GM19452 (cell line): Measurements from ENCODE around the gene DEPDC5.

ENCODE experiments used
- ATAC-seq: cut with Tn5 transposase; IDR thresholded peaks from one replicate; pipeline ENCODE4 v1.9.1; 2021; ENCODE audit not compliant: unreplicated experiment

Gene DEPDC5

DNA sequence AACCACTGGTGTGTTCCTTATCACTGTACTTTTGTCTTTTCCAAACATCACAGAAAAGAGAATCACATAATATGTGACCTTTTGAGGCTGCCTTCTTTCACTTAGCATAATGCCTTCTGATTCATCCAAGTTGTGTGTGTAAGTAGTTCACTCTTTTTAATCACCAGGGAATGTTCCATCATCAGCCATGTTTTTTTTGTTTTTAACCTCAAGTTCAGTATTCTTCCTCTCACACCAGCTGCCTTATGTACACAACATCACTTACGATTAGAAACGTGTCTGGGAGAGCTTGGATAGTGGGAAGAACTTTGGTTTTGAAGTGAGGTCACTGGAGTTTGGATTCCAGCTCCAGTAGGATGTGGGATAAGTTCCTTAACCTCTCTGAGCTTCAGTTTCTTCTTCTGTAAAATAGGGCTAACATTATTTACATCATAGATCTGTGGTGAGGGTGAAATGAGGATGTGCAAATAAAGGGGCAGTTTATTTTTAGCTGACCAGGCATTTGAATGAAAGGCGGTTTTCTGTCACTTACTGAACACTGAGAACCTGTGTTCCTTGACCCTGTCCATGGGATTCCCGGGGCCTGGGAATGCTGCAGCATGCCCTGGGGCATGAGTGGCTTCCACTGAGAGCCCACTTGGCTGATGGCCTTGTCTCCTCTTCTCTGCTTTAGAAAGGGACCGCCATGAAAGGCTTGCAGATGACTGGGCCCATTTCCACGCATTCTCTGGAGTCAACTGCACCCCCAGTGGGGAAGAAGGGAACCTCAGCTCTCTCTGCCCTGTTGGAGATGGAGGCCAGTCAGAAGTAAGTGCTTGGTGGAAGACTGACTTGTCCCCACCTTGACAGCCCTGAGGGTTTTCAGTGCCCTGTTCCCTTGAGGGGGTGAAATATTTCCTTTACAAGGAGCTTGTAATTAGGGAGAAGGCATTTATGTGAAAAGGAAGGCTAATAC, 92.6 kb downstream of the DEPDC5 start:
- no peak for ATAC-seq

DNA sequence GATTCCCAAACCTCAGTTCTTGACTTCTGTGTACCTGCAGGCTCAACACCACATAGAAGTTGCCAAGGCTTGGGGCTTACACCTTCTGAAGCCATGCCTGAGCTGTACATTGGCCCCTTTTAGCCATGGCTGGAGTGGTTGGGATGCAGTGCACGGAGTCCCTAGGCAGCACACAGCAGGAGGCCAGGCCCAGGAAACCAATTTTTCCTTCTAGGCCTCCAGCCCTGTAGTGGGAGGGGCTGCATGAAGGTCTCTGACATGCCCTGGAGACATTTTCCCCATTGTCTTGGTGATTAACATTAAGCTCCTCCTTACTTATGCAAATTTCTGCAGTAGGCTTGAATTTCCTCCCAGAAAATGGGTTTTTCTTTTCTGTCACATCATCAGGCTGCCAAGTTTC, 94.6 kb downstream of the DEPDC5 start:
- no peak for ATAC-seq

DNA sequence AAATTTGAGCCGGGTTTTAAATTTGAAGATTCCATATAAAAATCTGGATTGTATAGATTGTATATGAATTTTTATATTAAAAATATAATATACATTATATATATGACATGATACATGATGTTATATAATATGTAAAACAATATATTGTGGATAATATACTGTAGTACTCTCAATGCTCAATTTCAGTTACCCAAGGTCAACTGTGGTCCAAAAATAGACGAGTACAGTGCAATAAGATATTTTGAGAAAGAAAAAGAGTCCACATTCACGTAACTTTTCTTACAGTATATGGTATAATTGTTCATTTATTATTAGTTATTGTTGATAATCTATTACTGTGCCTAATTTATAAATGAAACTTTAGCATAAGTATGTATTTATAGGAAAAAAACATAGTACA, 96.3 kb downstream of the DEPDC5 start:
- no peak for ATAC-seq

DNA sequence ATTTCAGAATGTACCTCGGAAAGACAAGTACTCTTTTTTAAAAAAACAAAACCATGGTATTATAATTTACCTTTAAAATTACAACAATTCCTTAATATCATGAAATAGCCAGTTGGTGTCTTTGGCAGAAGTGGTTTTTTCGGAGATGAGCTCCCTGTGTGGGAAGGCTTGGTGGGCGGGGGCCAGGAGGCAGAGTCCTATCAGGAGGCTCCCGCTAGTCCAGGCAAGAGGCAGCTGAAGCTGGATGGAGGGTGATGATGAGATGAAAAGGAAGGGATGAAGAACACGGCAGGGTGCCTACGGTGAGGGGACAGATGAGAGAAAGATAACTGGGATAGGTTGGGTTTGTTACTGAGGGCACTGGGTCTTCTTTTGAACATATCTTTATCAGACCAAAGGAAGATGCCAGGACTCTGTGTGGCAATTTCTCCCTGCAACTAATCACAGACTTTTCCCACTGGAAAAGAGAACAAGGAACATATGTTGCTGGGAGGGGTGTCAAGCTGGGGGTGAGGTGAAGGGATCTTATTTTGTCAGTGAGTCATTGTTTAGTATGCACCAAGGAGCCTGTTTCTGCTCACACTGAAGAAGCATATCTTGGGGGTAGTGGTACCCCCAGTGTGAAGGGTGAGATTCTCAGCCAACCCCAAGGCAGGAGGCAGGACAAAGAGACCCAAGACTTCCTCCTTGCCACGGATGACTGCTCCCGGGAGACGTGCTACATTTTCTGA, 99.0 kb downstream of the DEPDC5 start:
- ATAC-seq, result no peak

DNA sequence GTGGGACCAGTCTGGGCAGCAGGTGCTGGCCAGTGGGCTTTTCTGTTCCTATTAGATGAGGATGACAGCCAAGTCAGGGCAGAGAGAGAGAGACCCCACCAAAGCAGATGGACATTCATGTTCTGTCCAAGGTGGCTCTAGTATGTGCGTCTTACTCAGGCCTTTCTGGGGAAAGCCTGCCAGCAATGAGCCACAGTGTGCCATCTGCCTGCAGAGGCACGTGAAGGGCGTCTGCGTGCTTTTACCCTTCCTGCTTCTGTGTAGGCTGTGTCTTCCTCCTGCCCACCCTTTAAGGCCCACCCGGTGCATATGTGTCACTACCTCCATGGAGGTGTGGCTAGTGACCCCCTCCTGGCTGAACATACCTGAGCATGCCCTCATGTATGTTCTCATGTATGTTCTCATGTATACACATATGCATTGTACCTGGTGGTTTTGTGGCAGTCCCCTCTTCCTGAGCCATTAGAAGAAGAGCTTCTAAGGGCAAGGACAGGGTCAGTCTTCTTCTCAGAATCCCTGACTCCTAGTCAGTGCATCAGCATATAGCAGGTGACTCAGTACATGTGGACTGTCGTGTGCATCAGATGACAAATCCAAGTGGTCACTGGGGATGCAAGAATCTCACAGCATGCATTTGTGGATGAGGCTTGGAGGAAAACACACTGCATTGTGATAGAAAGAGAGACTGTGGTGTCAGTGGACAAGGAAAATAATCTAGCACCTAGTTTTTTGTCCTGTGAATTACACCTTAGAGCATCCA, 100.1 kb downstream of the DEPDC5 start:
- no peak for ATAC-seq

DNA sequence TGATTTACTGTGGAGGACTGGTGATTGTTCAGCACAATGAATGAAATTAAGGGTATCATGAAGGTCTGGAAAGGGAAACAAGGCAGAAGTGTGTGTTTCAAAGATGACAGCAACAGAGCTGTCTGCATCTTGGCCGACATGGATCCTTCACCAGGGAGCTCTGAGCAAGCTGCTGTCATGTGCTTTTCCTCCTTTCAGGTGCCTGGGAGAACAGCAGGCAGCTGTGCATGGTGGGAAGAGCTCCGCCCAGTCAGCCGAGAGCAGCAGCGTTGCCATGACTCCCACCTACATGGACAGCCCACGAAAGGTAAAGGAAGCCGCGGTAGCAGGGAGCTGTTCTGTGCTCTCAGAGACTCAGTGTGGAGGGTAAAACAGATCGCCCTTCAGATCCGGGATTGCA, 103.4 kb downstream of the DEPDC5 start:
- ATAC-seq, result no peak

DNA sequence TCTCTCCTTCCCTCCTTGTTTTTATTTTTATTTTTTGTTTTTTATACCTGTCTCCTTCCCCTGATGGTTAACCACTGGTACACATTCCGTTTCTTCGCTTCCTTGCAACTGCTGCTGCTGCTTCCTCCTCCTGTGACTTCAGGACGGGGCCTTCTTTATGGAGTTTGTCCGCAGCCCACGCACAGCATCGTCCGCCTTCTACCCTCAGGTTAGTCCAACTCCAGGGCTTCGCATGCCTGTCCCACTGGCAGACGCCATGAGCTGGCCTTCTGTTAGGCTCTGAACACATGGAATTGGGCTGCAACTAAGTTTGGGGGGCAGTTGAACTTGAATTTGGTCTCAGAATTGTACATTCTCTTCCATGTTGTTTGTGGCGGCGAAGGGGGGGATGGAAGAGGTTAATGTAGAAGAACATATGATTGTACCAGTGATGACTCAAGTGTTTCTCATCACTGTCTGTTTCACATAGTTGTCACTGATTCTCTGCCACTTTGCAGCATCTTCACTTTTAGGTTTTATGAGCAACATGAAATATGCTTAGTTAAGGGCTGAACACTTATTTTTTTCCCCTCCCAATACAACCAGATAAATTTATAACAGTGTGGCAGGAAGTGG, 107.5 kb downstream of the DEPDC5 start:
- ATAC-seq, result no peak

DNA sequence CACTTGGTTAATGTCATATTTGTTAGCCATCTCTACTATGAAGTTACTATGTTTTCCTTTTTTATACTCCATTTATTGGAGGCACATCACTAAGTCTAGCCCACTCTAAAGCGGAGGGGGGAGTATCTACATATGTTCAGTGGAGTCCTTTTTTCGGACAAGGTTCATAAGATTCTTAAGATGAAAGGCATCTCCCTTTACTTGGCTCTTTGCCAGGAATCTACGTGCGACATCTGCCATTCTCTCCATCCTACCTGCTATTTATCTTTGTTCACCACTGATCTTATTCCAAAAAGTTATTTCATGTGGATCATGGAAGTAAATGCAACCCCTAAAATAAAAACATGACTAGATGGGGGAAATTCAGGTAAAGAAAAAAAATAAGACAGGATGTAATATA, 113.1 kb downstream of the DEPDC5 start:
- no peak for ATAC-seq

DNA sequence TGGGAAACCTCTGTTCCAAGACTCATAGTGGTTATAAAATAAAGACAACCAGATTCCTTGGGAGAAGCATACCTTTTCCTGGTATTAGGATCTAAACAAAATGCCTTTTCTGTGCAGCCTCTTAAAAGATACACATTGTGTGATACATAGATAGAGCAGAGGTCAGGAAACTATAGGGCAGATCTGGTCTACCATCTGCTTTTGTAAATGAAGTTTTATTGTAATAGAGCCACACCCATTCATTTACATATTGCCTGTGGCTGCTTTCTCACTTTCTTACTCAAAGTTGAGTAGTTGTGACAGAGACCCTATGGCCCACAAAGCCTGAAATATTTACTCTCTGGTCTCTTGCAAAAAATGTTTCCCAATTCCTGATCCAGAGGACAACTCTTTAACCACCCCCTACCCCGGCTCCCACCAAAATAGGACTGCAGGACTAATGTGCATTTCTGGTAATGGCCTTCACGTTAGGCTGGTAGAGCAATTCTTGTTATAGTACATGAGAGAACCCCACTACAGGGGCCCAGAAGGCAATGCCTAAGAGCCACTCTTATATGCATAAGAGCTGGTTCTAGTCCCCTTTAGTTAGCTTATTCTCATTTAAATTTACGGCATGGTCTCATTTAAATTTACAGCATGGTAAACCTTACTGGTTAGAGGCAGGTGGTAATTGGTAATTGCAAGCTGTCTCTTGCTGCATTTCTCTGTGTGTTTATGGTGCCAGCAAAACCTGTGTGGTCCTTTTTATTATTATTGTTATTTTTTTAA, 113.8 kb downstream of the DEPDC5 start:
- ATAC-seq, result no peak

DNA sequence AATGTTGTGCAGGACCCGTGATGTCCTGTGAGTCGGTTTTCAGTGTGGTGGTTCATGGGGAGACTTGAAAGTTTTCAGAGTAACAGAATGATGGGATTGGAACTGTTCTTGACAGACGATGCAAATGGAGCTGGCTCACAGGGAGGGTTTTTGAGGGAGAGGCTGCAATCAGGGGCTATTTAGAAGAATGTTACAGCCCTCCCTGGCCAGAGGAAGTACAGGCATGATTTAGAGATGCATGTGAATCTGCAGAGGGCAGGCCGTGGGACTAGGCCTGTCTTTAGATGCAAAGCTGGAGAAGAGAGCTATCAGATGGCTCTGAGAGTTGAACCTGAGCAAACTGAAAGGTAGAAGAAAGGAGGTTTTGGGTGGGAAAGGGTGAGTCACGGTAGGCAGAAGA, 115.9 kb downstream of the DEPDC5 start:
- ATAC-seq, result no peak

DNA sequence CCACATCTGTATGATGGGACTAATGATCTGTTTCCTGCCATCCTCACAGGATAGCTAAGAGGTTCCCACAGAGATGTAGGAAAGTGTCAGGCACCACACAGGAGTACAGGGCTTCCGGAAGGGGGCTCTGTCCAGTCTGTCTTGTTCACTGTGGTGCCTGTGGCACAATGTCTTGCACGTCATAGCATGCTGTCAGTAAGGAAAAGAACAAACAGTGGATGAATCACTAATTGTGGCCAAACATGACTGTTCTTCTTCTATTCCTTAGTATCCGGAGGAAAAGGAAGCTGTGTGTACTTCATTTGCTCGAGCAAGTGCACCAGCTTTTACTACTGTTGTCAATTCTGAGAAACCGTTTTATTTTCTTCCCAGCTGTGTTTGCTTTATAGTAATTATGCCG, 117.1 kb downstream of the DEPDC5 start:
- ATAC-seq, result no peak

DNA sequence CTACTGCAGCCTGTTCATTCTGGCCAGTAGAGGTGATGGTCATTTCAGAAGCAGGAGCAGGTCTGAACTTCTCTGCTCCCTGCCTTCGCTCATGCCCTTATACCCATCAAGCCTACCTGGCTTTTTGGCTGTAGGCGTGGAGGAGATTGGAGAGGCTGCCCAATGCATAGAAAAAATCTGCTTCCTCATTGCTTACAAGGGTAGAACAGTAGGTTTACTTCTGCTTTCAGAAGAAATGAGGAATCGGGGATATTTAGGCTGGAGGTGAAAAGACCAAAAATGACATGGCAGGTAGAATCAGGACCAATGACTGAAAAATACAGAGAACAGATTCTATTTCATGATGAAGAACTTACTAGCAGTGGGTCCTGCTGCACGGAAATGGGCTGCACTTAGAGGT, 117.7 kb downstream of the DEPDC5 start:
- ATAC-seq, result no peak

DNA sequence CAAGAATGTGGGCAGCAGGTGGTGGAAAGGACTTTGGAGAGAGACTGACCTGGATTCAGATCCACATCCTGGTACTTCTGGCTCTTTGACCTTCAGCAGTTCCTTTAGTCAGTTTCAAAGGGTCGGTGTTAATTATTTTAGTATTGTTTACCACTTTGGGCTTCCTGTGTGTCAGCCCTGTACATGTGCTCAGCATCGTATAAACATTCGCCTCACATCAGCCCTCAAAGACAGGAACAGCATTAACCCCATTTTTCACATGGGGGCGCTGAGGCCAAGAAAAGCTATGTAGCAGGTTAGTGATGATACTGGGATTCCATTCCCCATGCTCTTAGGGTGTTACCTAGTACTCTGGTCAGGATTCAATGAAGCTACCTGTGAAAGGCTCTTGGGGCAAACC, 118.4 kb downstream of the DEPDC5 start:
- ATAC-seq, result no peak

DNA sequence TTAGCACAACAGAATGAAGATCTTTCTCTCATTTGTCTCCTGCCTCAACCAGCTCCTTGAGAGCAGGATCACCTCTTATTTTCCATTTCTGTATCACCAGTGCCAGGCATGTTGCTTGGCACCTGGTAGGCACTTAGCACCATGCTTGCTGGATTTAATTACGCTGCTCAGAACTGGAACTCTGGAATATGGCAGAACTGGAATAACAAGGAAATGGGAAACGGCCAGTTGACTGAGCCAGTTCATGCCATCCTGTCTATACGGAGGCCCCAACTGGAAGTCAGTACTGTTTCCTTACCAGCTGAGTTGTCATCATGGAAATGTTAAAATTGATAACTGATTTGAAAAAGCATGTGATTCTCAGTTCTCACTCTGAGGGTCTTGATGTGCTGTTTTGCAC, 121.0 kb downstream of the DEPDC5 start:
- no peak for ATAC-seq

DNA sequence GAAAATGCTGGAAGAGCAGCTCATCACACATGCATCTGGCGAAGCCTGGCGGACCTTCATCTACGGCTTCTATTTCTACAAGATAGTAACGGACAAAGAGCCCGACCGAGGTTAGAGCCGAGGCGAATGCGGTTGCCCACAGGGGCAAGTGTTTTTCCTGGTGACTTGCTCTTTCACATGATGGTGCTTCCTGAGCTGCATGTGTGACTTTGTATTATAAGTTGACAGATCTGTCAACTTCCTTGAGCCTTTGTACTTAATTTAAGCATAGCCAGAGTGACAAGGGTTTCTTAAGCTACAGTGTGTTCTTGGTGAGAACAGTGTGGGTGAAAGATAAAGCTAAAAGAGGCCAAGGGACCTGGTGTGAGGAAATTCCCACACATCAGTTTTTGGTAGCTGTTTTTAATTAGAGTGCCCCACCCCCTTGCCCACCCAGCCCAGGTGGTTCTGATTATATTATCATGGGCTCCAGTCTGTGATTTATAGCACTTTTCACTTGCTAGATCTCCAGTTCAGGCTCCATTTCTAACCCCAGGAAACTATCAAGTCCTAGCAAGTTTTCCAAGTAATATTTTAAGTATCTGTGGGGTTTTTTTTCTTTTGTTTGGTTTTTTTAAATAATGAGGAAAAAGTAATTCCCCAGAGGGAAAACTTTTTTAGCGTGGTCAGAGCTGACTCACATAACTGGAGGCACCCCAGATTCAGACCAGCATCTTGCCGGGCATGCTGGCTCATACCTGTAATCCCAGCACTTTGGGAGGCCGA, 122.5 kb downstream of the DEPDC5 start:
- ATAC-seq, result no peak

DNA sequence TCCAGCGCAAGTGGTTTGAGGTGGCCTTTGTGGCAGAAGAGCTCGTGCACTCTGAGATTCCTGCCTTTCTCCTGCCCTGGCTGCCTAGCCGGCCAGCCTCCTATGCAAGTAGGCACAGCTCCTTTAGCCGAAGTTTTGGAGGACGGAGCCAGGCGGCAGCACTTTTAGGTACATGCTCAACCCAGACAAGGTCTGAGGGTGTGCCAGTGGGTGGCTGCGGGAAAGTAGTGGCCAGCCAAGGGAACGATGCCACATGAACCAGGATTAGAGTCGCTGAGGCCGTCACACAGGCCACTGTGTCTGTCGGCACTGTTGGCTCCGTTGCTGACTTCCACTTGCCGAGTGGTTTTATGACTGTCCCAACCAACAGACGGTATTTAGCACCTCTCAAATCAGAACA, 125.8 kb downstream of the DEPDC5 start:
- ATAC-seq, result no peak

DNA sequence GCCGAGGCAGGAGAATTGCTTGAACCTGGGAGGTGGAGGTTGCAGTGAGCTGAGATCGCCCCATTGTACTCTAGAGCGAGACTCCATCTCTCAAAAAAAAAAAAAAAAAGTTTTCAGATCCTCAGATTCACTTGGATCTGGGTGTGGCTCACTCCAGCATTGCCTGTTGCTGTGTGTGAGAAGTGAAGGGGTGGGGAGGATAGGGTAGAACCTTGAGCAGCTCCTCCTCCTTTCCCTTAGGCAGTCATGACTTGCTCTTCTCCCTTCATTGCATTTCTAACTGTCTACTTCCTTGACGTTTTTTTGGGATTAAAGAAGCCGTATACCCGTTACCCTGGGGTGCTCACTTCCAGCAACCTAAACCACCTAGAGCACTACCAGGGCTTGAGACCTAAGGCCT, 127.4 kb downstream of the DEPDC5 start:
- no peak for ATAC-seq

DNA sequence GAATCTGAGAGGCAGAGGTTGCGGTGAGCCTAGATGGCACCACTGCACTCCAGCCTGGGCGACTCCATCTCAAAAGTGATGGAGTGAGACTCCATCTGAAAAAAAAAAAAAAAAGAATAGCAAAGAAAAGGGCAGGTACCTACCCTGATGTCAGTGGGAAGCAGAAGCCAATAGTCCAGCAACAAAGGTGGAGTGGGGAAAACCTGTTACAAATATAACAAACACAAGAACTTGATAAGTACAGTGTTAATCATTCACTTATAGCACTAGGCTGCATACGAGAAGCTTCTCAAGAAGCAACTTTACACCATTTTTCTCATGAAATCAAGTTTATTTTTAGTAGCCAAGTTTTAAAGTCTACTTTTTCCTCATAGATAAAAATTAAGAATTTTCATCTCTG, 128.0 kb downstream of the DEPDC5 start:
- no peak for ATAC-seq

DNA sequence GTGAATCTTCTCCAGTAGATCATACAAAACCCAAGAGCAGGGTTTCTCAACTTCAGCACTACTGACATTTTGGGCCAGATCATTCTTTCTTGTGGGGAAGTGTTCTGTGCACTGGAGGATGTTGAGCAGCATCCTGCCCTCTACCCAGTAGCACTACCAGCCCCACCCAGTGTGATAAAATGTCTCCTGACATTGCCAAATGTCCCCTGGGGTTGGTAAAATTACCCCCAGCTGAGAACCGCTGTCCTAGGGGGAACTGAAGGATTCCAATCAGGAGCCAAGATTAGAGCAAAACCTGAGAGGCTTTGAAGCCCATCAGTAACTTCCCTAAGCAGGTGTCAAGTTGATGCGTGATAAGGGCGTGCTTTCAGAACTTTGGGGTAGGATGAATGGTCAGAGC, 129.2 kb downstream of the DEPDC5 start:
- no peak for ATAC-seq

DNA sequence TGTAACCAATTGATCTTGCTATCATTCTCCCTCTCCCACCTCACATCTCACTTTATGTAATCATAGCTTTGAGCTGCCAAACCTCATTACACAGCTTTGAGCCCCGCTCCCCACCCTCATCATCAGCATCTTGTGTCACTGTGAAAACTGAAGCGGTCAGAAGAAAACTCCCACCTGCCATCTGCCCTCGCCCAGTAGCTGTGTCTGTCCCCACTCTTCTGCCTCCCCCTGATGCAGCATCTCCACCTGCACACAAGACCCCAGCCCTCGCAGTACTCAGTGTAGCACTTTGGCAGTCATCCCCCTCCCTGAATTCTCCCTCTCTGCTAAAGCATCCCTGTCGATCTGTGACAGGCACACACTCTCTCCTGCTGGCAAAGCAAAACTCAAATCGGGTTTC, 130.2 kb downstream of the DEPDC5 start:
- no peak for ATAC-seq
